Erythroblast (primary cell): Measurements from ENCODE around the gene NBEA.

Experiments
- GATA1 ChIP-seq: IDR thresholded peaks from 2 replicates; pipeline ENCODE4 v1.6.1; 2011; ENCODE audit warnings: low read depth, mild to moderate bottlenecking, control low read depth, low read length, moderate library complexity
- POLR2A ChIP-seq: IDR thresholded peaks from 2 replicates; pipeline ENCODE4 v1.6.1; 2011; ENCODE audit warnings: mild to moderate bottlenecking, low read length

- TF ChIP-seq POLR2A, result no peak
- TF ChIP-seq GATA1, result no peak
Observed at GRCh38 chr13:35210261-35210660, 268.2 kb downstream of the NBEA start.
